ENCODE measurements around the gene MOB3C.
A peak's percentile ranks its signal among the peaks of the same experiment; 100 is the strongest.

MOB3C gene

GRCh38 chr1:46575778-46576177 lies 40.8 kb downstream of the MOB3C start:
- no peak for DNase-seq (ENCODE audit: low read depth)

GRCh38 chr1:46575300-46575699 lies 41.3 kb downstream of the MOB3C start:
- DNase-seq (ENCODE audit: low read depth) = no peak

GRCh38 chr1:46571691-46572225 lies 44.9 kb downstream of the MOB3C start:
- no peak for DNase-seq (ENCODE audit: low read depth)

- DNase-seq (ENCODE audit: low read depth) = peak; percentile 9
These were observed 46.5 kb downstream of the MOB3C start for GRCh38 chr1:46569884-46570725.

GRCh38 chr1:46569116-46569515 lies 47.5 kb downstream of the MOB3C start:
- DNase-seq (ENCODE audit: low read depth) = no peak

GRCh38 chr1:46568461-46568891 lies 48.1 kb downstream of the MOB3C start:
- no peak for DNase-seq (ENCODE audit: low read depth)

- no peak for DNase-seq (ENCODE audit: low read depth)
These were observed 53.3 kb downstream of the MOB3C start for GRCh38 chr1:46563341-46563740.

GRCh38 chr1:46562498-46562897 lies 54.1 kb downstream of the MOB3C start:
- DNase-seq (ENCODE audit: low read depth) = no peak

- DNase-seq (ENCODE audit: low read depth) = no peak
These were observed 57.6 kb downstream of the MOB3C start for GRCh38 chr1:46558966-46559365.

- DNase-seq (ENCODE audit: low read depth) = no peak
These were observed 58.3 kb downstream of the MOB3C start for GRCh38 chr1:46558141-46558963.

All from iris pigment epithelial cell (primary cell).